GM12878 (cell line): Measurements from ENCODE around the gene ABRACL.

Experiments used
- BCL3 ChIP-seq: IDR thresholded peaks from 2 replicates; pipeline ENCODE4 v1.6.1; 2011; ENCODE audit warnings: borderline replicate concordance, low read depth, mild to moderate bottlenecking, moderate library complexity, low read length; ENCODE audit not compliant: insufficient read depth, poor library complexity, severe bottlenecking
- CBX5 ChIP-seq: sonication (generic); IDR thresholded peaks from 2 replicates; pipeline ENCODE4 v1.6.1; 2016; ENCODE audit warnings: low read depth, moderate library complexity, mild to moderate bottlenecking, inconsistent platforms
- CTCF ChIP-seq, 3 experiments: IDR thresholded peaks in 2 of 3; conservative IDR thresholded peaks in 1 of 3; 2 replicates each; pipeline ENCODE4 v1.5.1; 2011; ENCODE audit warnings: low read depth in 3 of 3, low read length in 3 of 3, mild to moderate bottlenecking in 3 of 3, control low read depth in 2 of 3, moderate library complexity in 2 of 3, inconsistent platforms in 1 of 3, mixed read lengths in 1 of 3; ENCODE audit not compliant: control insufficient read depth in 2 of 3, insufficient read depth in 1 of 3; ENCODE audit errors: extremely low read depth in 1 of 3
- HDAC2 ChIP-seq: fragments of 200-600 bp; sonication (generic); IDR thresholded peaks from 2 replicates; pipeline ENCODE4 v1.6.1; 2017
- KDM1A ChIP-seq: fragments of 200-600 bp; sonication (generic); IDR thresholded peaks from 2 replicates; pipeline ENCODE4 v1.6.1; 2016; ENCODE audit warnings: borderline replicate concordance
- POLR2A ChIP-seq: IDR thresholded peaks from 2 replicates; pipeline ENCODE4 v1.6.1; 2011; ENCODE audit warnings: low read depth, mild to moderate bottlenecking, low read length
- SREBF2 ChIP-seq: IDR thresholded peaks from 2 replicates; pipeline ENCODE4 v1.6.1; 2012; ENCODE audit warnings: mild to moderate bottlenecking, low read length
- SRF ChIP-seq, 2 experiments: IDR thresholded peaks; 2 replicates each; pipeline ENCODE4 v1.6.1; 2011; ENCODE audit warnings: low read depth in 2 of 2, low read length in 2 of 2, mild to moderate bottlenecking in 1 of 2, moderate library complexity in 1 of 2
- ZBTB11 ChIP-seq: fragments of 450-650 bp; formaldehyde crosslinking; IDR thresholded peaks from 2 replicates; pipeline ENCODE4 v1.5.0; 2022; ENCODE audit warnings: mild to moderate bottlenecking, missing genetic modification characterization

- TF ChIP-seq KDM1A (no peak), BCL3 (no peak), POLR2A (no peak), CTCF (IDR thresholded peaks at IDR 0.05 in 2 of 3, conservative IDR thresholded peaks at IDR 0.05 in 1 of 3; ENCODE audit: control insufficient read depth in 2 of 3, extremely low read depth in 1 of 3, insufficient read depth in 1 of 3, low read depth in 3 of 3, low read length in 3 of 3) (no peak), HDAC2 (no peak), CBX5 (no peak), ZBTB11 (CRISPR knock-in tag) (no peak), SRF (IDR thresholded peaks at IDR 0.05; ENCODE audit: low read depth in 2 of 2, low read length in 2 of 2) (no peak), SREBF2 (no peak)
Observed at GRCh38 chr6:139082370-139082769, 53.8 kb downstream of the ABRACL start.
